Measurements from ENCODE around the gene SLC26A1. TPM values are rescaled to one million over a fixed set of nuclear protein-coding genes. Genes with fewer than 3 reads are reported as not detected.

SLC26A1 gene
- total and polyA plus RNA-seq, 2 donors (not counting 3 experiments of a cell fraction or from before 2014, with no cell fraction given) = 0.10 TPM; not detected in 1

DNA sequence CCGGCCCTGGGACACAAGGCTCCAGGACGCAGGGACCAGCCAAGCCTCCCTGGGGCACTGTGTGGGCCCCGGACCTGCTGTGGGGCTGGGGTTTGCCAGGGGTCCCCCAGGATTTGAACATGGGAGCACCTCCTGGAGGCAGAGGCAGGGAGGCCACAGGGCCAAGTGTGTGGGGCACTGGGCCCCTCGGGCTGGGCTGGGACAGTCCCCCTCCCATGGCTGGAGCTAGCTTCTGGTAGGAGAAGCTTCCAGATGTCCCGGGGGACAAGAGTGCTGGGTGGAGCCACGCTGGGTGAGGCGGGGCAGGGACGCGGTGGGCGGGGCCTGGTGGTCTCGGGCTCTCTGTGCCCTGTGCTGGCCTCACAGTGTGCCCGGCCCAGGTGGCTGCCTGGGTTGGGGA lies 36.8 kb upstream of the SLC26A1 start:
- H3K9ac ChIP-seq (replicated peaks; ENCODE audit: extremely low read depth, insufficient read depth, low read length) = no peak overlapping the region
- FAIRE-seq = no peak

DNA sequence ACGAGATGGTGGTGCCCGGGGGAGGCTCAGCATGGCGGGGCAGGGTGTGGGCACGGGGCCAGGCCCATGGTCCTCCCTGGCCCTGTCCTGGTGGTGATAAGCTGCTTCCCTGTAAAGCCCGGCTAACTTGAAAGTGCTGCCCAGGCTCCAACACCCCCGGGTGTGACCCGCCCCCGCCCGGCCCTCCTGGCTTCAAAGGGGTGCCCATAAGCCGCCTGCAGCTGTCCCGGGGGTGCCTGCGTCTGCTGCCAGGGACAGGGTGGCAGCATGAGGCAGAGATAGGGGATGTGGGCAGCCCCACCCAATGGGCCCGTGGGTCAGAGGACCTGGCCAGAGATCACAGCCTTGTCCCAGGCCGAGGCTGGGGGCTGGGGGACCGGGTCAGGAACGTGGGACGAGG lies 36.3 kb upstream of the SLC26A1 start:
- Histone ChIP-seq H3K27me3 (ENCODE audit: control insufficient read depth in 2 of 2, insufficient read depth in 2 of 2, low read length in 2 of 2) (no peaks in the 10 kb centered on the region), H3K27ac (ENCODE audit: insufficient read depth, low read depth, low read length) (no peak overlapping the region), H3K9ac (replicated peaks; ENCODE audit: extremely low read depth, insufficient read depth, low read length) (no peak overlapping the region), H3K79me2 (ENCODE audit: control insufficient read depth, insufficient read depth, low read length) (no peaks in the 10 kb centered on the region), H3K36me3 (ENCODE audit: control insufficient read depth in 2 of 2, extremely low read depth in 1 of 2, insufficient read depth in 2 of 2, low read length in 2 of 2) (peaks cover 0 to 13% of the 10 kb centered on the region in 2 experiments), H3K4me2 (ENCODE audit: insufficient read depth, low read length) (no peak overlapping the region), H3K9me1 (replicated peaks; ENCODE audit: control insufficient read depth, extremely low read depth, insufficient read depth, low read length) (no peaks in the 10 kb centered on the region), H2AFZ (ENCODE audit: low read depth, low read length) (no peak overlapping the region), H3K9me3 (replicated peaks; ENCODE audit: control insufficient read depth, insufficient read depth, low read length) (no peaks in the 10 kb centered on the region), H3K4me1 (ENCODE audit: control insufficient read depth, extremely low read depth, insufficient read depth, low read length) (no peaks in the 10 kb centered on the region), H4K20me1 (replicated peaks; ENCODE audit: control insufficient read depth, extremely low read depth, insufficient read depth, low read length) (no peaks in the 10 kb centered on the region), H3K4me3 (replicated peaks in 1 of 3; ENCODE audit: insufficient read depth in 1 of 3, low read depth in 1 of 3, low read length in 3 of 3) (no peak overlapping the region)
- TF ChIP-seq JUN (IDR thresholded peaks at IDR 0.05; ENCODE audit: borderline replicate concordance, insufficient read depth, insufficient read length, low read depth) (no peak), POLR2A (IDR thresholded peaks at IDR 0.05; ENCODE audit: low read depth, low read length) (no peak), GATA2 (IDR thresholded peaks at IDR 0.05; ENCODE audit: insufficient read depth, insufficient read length, low read depth, low read length) (no peak), EZH2 (IDR thresholded peaks at IDR 0.05; ENCODE audit: borderline replicate concordance, low read depth, low read length, severe bottlenecking) (no peak), POLR2AphosphoS5 (IDR thresholded peaks at IDR 0.05; ENCODE audit: insufficient read depth, low read depth, low read length) (no peak), MYC (IDR thresholded peaks at IDR 0.05; ENCODE audit: low read depth, low read length) (no peak), FOS (IDR thresholded peaks at IDR 0.05; ENCODE audit: borderline replicate concordance, insufficient read depth, low read length) (no peak)
- TF ChIP-seq, protein P1, sequence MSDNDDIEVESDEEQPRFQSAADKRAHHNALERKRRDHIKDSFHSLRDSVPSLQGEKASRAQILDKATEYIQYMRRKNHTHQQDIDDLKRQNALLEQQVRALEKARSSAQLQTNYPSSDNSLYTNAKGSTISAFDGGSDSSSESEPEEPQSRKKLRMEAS (IDR thresholded peaks at IDR 0.05; ENCODE audit: insufficient read depth, insufficient read length) = no peak
- TF ChIP-seq, protein P2, sequence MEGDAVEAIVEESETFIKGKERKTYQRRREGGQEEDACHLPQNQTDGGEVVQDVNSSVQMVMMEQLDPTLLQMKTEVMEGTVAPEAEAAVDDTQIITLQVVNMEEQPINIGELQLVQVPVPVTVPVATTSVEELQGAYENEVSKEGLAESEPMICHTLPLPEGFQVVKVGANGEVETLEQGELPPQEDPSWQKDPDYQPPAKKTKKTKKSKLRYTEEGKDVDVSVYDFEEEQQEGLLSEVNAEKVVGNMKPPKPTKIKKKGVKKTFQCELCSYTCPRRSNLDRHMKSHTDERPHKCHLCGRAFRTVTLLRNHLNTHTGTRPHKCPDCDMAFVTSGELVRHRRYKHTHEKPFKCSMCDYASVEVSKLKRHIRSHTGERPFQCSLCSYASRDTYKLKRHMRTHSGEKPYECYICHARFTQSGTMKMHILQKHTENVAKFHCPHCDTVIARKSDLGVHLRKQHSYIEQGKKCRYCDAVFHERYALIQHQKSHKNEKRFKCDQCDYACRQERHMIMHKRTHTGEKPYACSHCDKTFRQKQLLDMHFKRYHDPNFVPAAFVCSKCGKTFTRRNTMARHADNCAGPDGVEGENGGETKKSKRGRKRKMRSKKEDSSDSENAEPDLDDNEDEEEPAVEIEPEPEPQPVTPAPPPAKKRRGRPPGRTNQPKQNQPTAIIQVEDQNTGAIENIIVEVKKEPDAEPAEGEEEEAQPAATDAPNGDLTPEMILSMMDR (IDR thresholded peaks at IDR 0.05; ENCODE audit: extremely low read depth in 1 of 2, insufficient read depth in 1 of 2, low read depth in 1 of 2, low read length in 2 of 2) = no peak
- FAIRE-seq = no peak
- DNase-seq (ENCODE audit: low read depth, low spot score) = no peak
- ChIA-PET POLR2A (no interaction called here), CTCF (no interaction called here)
- no TSS peak for BruUV-seq (replicated peaks)
- dilution Hi-C loops (cut with MboI; ENCODE audit: extremely low pct_ligation_motif_present, low sequenced_read_pairs) = no loop called here
- intact Hi-C loops (cut with micrococcal nuclease) = no loop called here

More for the DNA sequence above, 36.8 kb upstream of the SLC26A1 start:
- H3K79me2 ChIP-seq (ENCODE audit: control insufficient read depth, insufficient read depth, low read length) = no peaks in the 10 kb centered on the region
- H2AFZ ChIP-seq (ENCODE audit: low read depth, low read length) = no peak overlapping the region
- H3K4me3 ChIP-seq (replicated peaks in 1 of 3; ENCODE audit: insufficient read depth in 1 of 3, low read depth in 1 of 3, low read length in 3 of 3) = no peak overlapping the region
- no peak overlapping the region for H3K4me2 ChIP-seq (ENCODE audit: insufficient read depth, low read length)
- H3K9me1 ChIP-seq (replicated peaks; ENCODE audit: control insufficient read depth, extremely low read depth, insufficient read depth, low read length) = no peaks in the 10 kb centered on the region
- H3K27me3 ChIP-seq (ENCODE audit: control insufficient read depth in 2 of 2, insufficient read depth in 2 of 2, low read length in 2 of 2) = no peaks in the 10 kb centered on the region
- H3K4me1 ChIP-seq (ENCODE audit: control insufficient read depth, extremely low read depth, insufficient read depth, low read length) = no peaks in the 10 kb centered on the region
- H3K9me3 ChIP-seq (replicated peaks; ENCODE audit: control insufficient read depth, insufficient read depth, low read length) = no peaks in the 10 kb centered on the region
- H3K27ac ChIP-seq (ENCODE audit: insufficient read depth, low read depth, low read length) = no peak overlapping the region
- no peaks in the 10 kb centered on the region for H4K20me1 ChIP-seq (replicated peaks; ENCODE audit: control insufficient read depth, extremely low read depth, insufficient read depth, low read length)
- intact Hi-C loops (cut with micrococcal nuclease) (no loop called here), dilution Hi-C loops (cut with MboI; ENCODE audit: extremely low pct_ligation_motif_present, low sequenced_read_pairs) (no loop called here)
- no TSS peak for BruUV-seq (replicated peaks)
- POLR2A ChIA-PET = no interaction called here
- DNase-seq (ENCODE audit: low read depth, low spot score) = no peak
- H3K36me3 ChIP-seq (ENCODE audit: control insufficient read depth in 2 of 2, extremely low read depth in 1 of 2, insufficient read depth in 2 of 2, low read length in 2 of 2) = peaks cover 0 to 11% of the 10 kb centered on the region in 2 experiments
- CTCF ChIA-PET = no interaction called here
- TF ChIP-seq POLR2AphosphoS5 (IDR thresholded peaks at IDR 0.05; ENCODE audit: insufficient read depth, low read depth, low read length) = no peak
- TF ChIP-seq GATA2 (IDR thresholded peaks at IDR 0.05; ENCODE audit: insufficient read depth, insufficient read length, low read depth, low read length) = no peak
- no peak for TF ChIP-seq JUN (IDR thresholded peaks at IDR 0.05; ENCODE audit: borderline replicate concordance, insufficient read depth, insufficient read length, low read depth)
- TF ChIP-seq, protein P2 (IDR thresholded peaks at IDR 0.05; ENCODE audit: extremely low read depth in 1 of 2, insufficient read depth in 1 of 2, low read depth in 1 of 2, low read length in 2 of 2) = no peak
- TF ChIP-seq MYC (IDR thresholded peaks at IDR 0.05; ENCODE audit: low read depth, low read length) = no peak
- no peak for TF ChIP-seq EZH2 (IDR thresholded peaks at IDR 0.05; ENCODE audit: borderline replicate concordance, low read depth, low read length, severe bottlenecking)
- TF ChIP-seq POLR2A (IDR thresholded peaks at IDR 0.05; ENCODE audit: low read depth, low read length) = no peak

Measured in endothelial cell of umbilical vein (primary cell).